Epithelial cell of esophagus (primary cell): ENCODE data around the gene IL17D.

Experiments
- DNase-seq: peaks from one replicate; pipeline ENCODE4 v3.0.0; 2010; ENCODE audit warnings: low read depth
- H3K4me3 ChIP-seq: 2 replicates; pipeline ENCODE4 v1.5.1; 2011; ENCODE audit warnings: mild to moderate bottlenecking, low read length, control low read depth
- TF ChIP-seq, protein P1 (sequence below): IDR thresholded peaks from 2 replicates; pipeline ENCODE4 v1.5.1; 2011; ENCODE audit warnings: low read depth, mild to moderate bottlenecking, low read length, control low read depth, inconsistent platforms; ENCODE audit not compliant: insufficient read depth; ENCODE audit errors: missing control alignments

The IL17D gene

DNA sequence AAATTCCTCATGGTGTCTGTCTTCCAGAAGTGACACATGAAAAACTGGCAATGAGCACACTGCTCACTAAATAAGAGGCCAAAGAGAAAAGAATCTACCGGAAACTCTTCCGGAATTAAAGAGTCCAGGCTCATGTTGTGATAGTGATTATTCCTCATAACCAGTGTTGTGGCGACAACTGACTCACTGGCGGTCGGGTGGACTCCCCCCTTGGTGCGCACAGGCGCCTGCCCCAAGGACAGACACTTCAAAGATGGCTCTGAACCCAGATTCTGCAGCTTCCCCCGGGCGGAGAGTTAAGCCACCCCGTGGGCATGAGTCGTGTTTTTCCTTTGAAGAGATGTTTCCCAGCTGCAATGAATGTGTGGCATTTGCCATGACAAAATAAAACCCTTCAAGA, 10.3 kb downstream of the IL17D start:
- H3K4me3 ChIP-seq: no peak overlapping the region
- no peak for DNase-seq
- TF ChIP-seq, protein P1, sequence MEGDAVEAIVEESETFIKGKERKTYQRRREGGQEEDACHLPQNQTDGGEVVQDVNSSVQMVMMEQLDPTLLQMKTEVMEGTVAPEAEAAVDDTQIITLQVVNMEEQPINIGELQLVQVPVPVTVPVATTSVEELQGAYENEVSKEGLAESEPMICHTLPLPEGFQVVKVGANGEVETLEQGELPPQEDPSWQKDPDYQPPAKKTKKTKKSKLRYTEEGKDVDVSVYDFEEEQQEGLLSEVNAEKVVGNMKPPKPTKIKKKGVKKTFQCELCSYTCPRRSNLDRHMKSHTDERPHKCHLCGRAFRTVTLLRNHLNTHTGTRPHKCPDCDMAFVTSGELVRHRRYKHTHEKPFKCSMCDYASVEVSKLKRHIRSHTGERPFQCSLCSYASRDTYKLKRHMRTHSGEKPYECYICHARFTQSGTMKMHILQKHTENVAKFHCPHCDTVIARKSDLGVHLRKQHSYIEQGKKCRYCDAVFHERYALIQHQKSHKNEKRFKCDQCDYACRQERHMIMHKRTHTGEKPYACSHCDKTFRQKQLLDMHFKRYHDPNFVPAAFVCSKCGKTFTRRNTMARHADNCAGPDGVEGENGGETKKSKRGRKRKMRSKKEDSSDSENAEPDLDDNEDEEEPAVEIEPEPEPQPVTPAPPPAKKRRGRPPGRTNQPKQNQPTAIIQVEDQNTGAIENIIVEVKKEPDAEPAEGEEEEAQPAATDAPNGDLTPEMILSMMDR: no peak

DNA sequence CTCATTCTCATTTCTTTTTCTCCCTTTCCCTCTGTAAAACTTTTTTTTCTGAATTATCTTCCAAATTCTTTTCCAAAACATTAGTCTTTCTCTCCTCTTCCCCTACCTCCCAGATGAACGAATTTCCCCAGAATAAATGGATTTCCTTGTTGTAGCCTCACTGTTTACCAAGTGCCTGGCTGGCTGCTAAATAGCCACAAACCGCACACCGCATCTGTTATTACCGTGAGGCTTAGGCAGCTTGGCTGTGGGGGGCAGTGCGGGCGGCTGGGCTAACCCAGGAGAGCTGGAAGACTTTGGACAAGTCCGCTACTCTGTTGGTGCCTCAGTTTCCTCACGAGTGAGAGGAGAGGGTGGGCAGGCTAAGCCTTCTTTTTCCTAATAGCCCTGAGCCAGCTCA, 10.7 kb downstream of the IL17D start:
- TF ChIP-seq, protein P1: no peak
- no peak overlapping the region for H3K4me3 ChIP-seq
- no peak for DNase-seq

DNA sequence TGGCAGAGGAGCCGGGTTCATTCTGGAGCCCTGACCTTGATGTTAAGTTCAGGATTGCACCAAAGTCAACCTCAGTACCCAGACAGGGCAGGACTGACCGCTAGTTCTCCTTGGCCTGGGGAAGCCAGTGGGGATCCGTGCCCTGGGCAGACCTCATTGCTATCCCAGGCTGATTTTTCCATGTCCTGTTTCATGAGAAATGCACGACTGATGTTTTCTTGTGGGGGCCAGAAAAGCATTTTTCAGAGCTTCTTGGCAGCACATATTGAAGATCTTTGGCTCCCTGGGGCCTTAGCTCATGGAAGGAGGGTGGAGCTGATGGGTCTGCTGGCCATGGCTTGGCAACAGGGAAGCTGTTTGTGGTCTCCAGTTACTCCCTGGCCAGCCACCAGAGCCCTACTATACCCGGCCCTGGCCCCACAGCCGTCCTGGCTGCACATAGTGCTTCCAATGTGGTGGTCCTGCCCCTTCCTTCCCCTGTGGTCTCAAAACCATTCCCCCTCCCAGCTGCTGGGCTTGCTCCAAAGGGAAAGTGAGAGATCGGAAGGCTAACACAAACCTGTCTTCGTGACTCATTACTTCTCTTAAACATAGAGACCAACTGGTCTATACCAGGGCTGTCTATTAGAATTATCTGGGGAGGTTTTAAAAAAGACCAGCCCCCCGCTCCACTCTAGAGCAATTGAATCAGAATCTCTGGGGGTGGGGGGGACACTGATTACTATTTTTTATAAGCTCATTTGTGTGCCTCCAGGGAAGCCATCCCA, 11.2 kb downstream of the IL17D start:
- no peak overlapping the region for H3K4me3 ChIP-seq
- TF ChIP-seq, protein P1: no peak
- DNase-seq: no peak

DNA sequence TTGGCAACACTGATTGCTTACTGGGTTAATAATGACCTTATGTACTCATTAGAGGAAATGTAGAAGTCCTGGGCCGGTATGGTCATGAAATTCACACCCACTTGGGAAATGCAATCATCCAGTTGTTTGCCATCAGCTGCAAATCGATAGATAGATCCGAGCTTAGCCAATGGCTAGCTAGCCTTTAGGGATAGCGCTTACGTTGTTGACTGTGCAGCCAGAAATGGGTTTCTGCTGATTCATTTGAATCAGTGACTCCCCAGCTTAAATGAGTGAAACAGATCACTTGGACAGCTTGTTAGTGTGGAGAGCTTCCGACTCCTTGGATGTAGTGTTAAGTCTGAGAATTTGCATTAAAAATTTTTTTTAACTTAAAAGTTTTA, 11.8 kb downstream of the IL17D start:
- DNase-seq: no peak
- TF ChIP-seq, protein P1: no peak
- H3K4me3 ChIP-seq: no peak overlapping the region

DNA sequence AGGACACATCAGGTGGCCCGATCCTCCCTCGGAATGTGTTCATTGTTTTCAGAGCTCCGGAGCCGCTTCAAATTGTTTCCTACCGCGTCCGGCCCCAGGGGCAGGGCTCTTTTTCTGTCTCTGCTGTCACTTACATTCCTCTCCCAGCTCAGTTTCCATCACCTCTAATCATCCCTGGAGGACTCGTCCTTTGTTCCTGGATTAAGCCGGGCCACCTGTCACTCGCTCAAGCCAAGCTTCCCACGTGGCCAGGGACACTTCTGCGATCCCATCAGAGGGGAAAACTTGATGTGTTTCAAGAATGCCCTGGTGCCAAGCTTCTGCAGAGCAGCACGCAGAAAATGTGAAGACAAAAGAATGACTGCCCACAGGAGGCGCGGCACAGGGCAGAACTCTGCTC, 13.5 kb downstream of the IL17D start:
- TF ChIP-seq, protein P1: no peak
- H3K4me3 ChIP-seq: no peak overlapping the region
- DNase-seq: no peak

DNA sequence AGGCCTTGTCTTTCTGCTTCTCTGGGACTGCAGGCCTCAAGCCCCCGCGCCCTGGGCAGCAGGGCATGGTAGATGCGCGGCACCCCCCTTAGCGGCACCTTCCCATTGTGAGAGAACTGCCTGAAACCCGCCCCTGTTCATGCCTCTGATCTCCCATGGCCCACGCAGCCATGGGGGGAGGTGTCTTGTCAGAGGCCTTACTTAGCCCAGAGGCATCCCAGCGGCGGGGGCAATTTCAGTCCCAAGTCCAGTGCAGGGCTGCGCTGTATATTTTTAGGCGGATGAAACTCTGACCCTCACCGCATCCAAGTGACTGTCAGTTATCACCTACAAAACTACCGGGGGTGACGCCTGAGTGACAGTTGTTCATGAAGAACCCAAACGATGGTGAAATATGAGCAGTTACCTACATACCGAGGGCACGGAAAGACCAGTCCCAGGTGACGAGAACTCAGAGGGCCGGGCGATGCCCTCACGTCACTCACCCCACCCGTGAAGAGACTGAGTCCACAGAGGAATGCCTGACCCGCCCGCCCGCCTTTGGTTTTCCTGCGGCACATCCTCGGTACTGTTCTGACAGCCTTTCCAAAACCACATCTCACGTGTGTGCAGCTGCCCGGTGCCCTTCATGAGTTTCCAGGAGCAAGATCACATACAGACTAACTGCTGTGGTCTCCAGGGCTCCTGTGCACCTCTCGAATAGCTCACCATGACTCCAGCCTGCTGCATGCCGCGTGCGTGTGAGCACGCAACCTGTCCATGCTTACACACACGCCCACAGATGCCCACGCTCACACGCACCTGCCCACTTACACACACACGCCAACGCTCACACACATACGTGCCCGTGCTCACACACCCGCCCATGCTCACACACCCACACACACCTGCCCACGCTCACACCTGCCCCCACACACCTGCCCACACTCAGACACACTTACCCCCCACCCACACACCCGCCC, 14.4 kb downstream of the IL17D start:
- TF ChIP-seq, protein P1: no peak
- DNase-seq: no peak
- H3K4me3 ChIP-seq: no peak overlapping the region
